NCI-H187 (cell line): ENCODE measurements around the gene ZNF783.

ENCODE experiments used
- DNase-seq, 2 experiments: peaks; one replicate each; lab custom pipeline; 2025; lab: John Stamatoyannopoulos, UW

The ZNF783 gene

GRCh38 chr7:149281508-149282330, 19.7 kb downstream of the ZNF783 start:
- no peak for DNase-seq

GRCh38 chr7:149282331-149282655, 20.3 kb downstream of the ZNF783 start:
- DNase-seq, result no peak

GRCh38 chr7:149283321-149283720, 21.3 kb downstream of the ZNF783 start:
- no peak for DNase-seq

DNA sequence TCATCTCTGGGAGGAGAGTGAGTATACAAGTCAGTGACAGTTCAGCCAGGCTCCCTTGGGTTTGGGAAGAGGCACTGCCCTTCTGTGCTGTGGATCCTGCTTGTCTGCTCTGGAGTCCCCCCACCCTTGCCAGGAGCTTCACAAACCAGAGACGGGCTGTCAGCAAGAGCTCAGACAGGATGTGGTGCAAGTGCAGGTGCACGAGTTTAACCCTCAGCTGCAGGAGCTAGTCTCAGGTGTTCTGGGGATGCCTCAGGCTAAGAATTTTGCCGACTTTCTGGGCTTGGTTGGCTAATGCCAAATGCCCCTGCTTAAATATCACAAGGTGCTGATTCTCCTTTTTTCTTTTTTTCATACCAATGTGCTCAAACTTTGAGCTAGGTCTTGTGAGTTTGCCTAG, 22.3 kb downstream of the ZNF783 start:
- DNase-seq, result no peak

- peak; percentile 99 for DNase-seq
Measured at GRCh38 chr7:149284850-149285585, 23.0 kb downstream of the ZNF783 start.

- DNase-seq, result no peak
Measured at GRCh38 chr7:149285603-149286002, 23.6 kb downstream of the ZNF783 start.

- no peak for DNase-seq
Measured at GRCh38 chr7:149286811-149287400, 24.9 kb downstream of the ZNF783 start.

DNA sequence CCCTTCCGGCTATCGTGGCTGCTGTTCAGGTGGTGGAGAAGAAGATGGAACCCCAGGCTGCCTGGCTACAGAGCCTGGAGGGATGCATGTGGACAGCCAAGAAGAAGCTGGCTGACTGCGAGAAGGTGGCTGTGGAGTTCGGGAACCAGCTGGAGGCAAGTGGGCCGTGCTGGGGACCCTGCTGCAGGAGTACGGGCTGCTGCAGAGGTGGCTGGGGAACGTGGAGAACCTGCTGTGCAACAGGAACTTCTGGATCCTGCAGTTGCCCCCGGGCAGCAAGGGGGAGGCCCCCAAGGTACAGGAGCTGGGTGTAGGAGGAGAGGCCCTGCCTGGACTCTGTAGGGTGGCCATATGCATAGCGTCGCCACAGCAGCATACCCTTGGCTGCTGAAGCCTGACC, 25.6 kb downstream of the ZNF783 start:
- no peak for DNase-seq

DNA sequence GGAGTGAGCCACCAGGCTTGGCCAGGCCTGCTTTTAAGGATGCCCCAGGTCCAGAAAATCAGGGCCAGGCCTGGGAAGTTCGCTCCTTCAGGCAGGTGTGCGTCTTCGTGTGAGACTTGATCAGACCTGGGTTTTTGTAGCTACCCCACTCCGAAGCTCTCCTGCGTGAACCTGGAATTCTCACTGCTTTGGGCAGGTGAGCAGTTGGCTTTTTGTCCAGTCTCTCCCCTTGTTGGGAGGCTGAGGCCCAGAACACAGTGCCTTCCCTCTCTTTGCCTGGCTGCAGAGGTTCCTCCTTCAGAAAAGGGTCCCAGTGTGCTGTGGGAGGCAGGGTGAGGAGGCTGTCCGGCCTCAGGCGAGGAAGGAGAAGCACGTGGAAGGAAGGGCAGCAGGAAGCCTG, 27.3 kb downstream of the ZNF783 start:
- no peak for DNase-seq

- DNase-seq, result no peak
Measured at GRCh38 chr7:149289856-149290255, 27.9 kb downstream of the ZNF783 start.

DNA sequence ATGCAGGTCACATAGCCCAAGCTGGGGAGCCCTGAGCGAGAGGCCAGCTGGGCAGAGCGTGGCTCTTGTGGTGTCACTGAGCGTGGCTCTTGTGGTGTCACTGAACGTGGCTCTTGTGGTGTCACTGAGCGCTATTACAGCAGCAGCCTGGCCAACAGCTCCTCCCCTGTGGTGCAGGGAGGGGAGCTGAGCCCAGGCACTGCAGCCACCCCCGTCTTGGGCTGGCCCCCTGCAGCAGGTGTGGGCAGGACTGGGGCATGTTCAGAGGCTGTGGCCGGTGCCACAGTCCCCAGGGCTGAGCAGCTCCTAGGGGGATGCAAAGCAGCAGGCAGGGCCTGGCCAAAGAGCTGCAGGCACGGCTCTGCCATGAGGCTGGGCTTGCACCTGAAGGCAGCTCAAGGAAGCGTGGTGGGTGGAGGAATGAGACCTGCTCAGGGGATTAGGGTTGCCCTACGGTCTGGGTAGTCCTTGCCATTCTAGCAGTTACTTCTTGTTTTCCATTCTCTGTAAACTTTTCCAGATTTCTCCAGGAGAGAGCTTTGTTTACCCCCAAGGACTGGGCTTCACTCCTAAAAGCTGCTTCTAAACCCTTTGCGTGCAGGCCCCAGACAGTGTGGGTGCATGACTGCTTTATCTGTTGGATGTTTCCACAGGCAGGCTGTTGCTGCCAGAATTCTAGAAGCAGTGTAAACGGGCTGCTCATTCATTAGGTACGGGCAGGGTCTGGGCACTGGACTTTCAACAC, 29.2 kb downstream of the ZNF783 start:
- DNase-seq, result no peak

- DNase-seq, result no peak
Measured at GRCh38 chr7:149291781-149292461, 29.9 kb downstream of the ZNF783 start.

GRCh38 chr7:149292462-149292823, 30.4 kb downstream of the ZNF783 start:
- no peak for DNase-seq

DNA sequence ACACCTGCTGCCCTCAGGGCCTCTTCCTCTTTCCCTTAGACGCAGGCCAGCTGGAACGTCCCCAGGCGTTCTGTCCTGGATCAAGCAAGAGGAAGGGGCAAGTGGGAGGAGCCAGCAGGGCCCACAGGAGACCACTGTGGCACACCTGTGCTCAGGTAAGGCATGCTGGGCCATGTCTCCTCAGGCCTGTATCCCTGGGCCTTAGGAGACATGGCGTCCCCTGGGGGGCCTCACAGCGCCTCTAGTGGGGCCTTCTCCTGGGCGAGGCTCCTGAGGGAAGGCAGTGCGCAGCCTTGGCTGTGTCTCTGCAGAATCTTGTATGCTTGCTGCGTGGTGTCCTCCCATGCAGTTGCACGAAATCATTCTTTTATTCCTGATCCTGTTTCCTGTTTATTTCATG, 31.3 kb downstream of the ZNF783 start:
- DNase-seq, result no peak

DNA sequence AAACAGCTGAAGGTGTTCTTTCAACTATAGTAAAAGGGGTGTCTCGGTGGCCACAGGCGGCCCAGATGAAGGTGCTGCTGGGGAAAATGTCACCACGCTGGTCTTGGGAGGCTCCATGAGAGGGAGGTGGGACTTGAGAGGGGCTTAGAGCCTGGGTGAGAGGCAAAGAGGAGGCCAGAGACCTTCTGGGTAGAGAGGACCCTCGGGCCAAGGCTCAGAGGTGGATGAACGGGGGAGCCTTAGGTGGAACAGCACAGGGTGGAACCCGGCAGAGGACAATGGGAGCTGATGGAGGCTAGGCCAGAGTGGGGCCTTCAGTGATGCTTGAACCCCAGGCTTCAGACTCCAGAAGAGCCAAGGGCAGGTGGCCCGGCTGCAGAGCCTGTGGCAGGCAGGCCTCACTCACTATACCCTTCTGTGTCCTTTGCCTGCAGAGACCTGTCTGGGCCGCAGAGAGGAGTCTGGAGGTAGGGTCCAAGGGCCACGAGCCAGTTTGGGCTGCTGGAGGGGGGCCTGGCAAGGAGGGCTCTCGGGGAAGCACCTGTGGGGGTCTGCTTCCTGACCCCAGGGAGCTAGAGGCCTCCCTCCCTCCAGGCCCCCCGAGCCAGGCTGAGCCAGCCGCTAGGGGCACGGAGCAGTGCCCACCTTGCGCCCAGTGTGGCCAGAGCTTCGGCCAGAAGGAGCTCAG, 32.1 kb downstream of the ZNF783 start:
- no peak for DNase-seq

- DNase-seq, result no peak
Measured at GRCh38 chr7:149294634-149295480, 32.9 kb downstream of the ZNF783 start.

DNA sequence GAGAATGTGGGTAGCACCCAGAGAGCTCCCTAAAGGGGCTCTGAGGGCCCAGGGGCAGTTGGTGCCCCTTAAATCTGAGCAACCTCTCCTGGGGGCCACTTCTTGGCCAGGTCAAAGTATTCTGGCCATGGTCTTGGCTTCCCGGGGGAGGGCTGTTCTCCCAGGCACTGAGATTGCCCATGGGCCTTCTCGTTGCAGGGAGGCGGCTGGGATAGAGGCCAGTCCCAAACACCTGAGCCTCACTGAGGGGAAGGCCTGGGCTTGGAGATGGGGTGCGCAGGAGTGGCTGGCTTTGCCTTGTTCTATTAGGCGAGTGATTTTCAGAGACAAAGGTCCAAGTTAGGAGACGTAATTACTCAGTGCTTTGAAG, 33.5 kb downstream of the ZNF783 start:
- no peak for DNase-seq

DNA sequence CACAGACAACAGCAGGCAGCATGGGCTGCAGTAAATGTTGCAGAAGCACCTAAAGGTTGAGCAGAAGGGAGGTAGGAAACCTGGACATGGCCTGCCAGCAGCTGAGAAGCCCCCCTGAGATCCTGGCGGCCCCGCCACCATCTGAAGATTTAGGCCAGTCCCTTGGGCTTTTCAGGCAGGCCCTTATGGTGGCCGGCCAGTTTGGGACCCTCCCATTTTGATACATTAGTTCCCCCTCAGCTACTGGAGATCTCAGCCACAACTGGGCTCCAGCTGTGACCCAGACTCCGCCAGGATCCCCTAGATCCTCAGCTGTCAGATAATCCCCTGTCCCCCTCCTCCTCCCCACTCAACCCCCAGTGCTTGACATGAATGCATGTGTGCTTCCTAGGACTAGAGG, 34.4 kb downstream of the ZNF783 start:
- no peak for DNase-seq

GRCh38 chr7:149297034-149297755, 35.2 kb downstream of the ZNF783 start:
- no peak for DNase-seq
